CD4-positive, alpha-beta T cell (primary cell): ENCODE data around the gene CCR7. TPM values are rescaled to one million over a fixed set of nuclear protein-coding genes. Genes with fewer than 3 reads are reported as not detected.

Experiments
- ATAC-seq: fragments of 200-7000 bp; cut with Tn5 transposase; one replicate; pipeline ENCODE4 v1.10.0; 2022; ENCODE audit warnings: mild to moderate bottlenecking; ENCODE audit not compliant: poor library complexity
- CTCF ChIA-PET: fragments of 350-600 bp; sonication (Branson Sonifier 250); formaldehyde crosslinking; loops from one replicate; lab custom pipeline; 2021; ENCODE audit warnings: antibody characterized with exemption, inconsistent platforms; lab: Charles Lee
- POLR2A ChIA-PET: fragments of 350-600 bp; sonication (Branson Sonifier 250); formaldehyde crosslinking; loops from one replicate; lab custom pipeline; 2021; ENCODE audit warnings: antibody characterized with exemption, inconsistent platforms; lab: Charles Lee
- DNase-seq, 14 experiments: peaks; one replicate each; pipeline ENCODE4 v3.0.0-alpha.2; 2013 to 2020; ENCODE audit warnings: mixed read lengths in 2 of 14
- H3K27ac ChIP-seq, 2 donors: one replicate each; pipeline versions ENCODE4 v1.5.1 to v1.7.0; 2013; ENCODE audit warnings: low read length in 2 of 2, low read depth in 1 of 2, mild to moderate bottlenecking in 1 of 2
- H3K27me3 ChIP-seq, 2 experiments: 1 replicate in 1 of 2; 2 replicates in 1 of 2; pipeline versions ENCODE4 v1.6.1 to v1.7.0; 2013; ENCODE audit warnings: low read length in 2 of 2, control low read depth in 1 of 2, mild to moderate bottlenecking in 1 of 2, moderate library complexity in 1 of 2; ENCODE audit not compliant: insufficient read depth in 2 of 2, control insufficient read depth in 1 of 2
- H3K36me3 ChIP-seq: one replicate; pipeline ENCODE4 v1.6.1; 2013; ENCODE audit warnings: low read length, control low read depth; ENCODE audit not compliant: insufficient read depth
- H3K4me1 ChIP-seq: one replicate; pipeline ENCODE4 v1.6.1; 2013; ENCODE audit warnings: low read length, control low read depth; ENCODE audit not compliant: insufficient read depth
- H3K4me3 ChIP-seq: one replicate; pipeline ENCODE4 v1.5.1; 2013; ENCODE audit warnings: mild to moderate bottlenecking, low read length, moderate library complexity
- H3K9me3 ChIP-seq, 2 experiments: 1 replicate in 1 of 2; 2 replicates in 1 of 2; pipeline versions ENCODE4 v1.6.1 to v1.7.0; 2013; ENCODE audit warnings: low read length in 2 of 2, mild to moderate bottlenecking in 2 of 2, control low read depth in 1 of 2, moderate library complexity in 1 of 2; ENCODE audit not compliant: control insufficient read depth in 1 of 2, insufficient read depth in 1 of 2
- H3K27ac Mint-ChIP-seq: one replicate; pipeline ENCODE4 v1.8.0; 2020; ENCODE audit warnings: mixed read lengths
- H3K27me3 Mint-ChIP-seq: one replicate; pipeline ENCODE4 v1.8.0; 2021; ENCODE audit warnings: mixed read lengths
- H3K36me3 Mint-ChIP-seq: one replicate; pipeline ENCODE4 v1.8.0; 2021; ENCODE audit warnings: low read depth, mixed read lengths
- H3K4me1 Mint-ChIP-seq: one replicate; pipeline ENCODE4 v1.8.0; 2021; ENCODE audit warnings: low read depth, mixed read lengths
- H3K4me3 Mint-ChIP-seq: one replicate; pipeline ENCODE4 v1.8.0; 2020; ENCODE audit warnings: mild to moderate bottlenecking, mixed read lengths
- H3K9me3 Mint-ChIP-seq: one replicate; pipeline ENCODE4 v1.8.0; 2020; ENCODE audit warnings: mixed read lengths
- CTCF ChIP-seq: fragments of 200-600 bp; IDR thresholded peaks from one replicate; pipeline ENCODE4 v1.8.0; 2022; ENCODE audit warnings: antibody characterized with exemption, mild to moderate bottlenecking
- intact Hi-C, 2 experiments: fragments of 100-400 bp; cut with DNase I in 1 of 2; cut with micrococcal nuclease in 1 of 2; formaldehyde crosslinking; loops; one replicate each; pipeline versions ENCODE4 v1.15.1 to v1.9.0; 2023 to 2025; cut with DNase I, micrococcal nuclease
- total RNA-seq, 174 experiments: library from RNA in 2 of 174; stranded (reverse) in 2 of 174; gene quantifications; one replicate each; pipeline ENCODE4 v1.2.3 and lab custom pipeline; 2021 to 2026

CCR7 gene
- total RNA-seq, 2 experiments from 2014 or later = 170 to 180 TPM

DNA sequence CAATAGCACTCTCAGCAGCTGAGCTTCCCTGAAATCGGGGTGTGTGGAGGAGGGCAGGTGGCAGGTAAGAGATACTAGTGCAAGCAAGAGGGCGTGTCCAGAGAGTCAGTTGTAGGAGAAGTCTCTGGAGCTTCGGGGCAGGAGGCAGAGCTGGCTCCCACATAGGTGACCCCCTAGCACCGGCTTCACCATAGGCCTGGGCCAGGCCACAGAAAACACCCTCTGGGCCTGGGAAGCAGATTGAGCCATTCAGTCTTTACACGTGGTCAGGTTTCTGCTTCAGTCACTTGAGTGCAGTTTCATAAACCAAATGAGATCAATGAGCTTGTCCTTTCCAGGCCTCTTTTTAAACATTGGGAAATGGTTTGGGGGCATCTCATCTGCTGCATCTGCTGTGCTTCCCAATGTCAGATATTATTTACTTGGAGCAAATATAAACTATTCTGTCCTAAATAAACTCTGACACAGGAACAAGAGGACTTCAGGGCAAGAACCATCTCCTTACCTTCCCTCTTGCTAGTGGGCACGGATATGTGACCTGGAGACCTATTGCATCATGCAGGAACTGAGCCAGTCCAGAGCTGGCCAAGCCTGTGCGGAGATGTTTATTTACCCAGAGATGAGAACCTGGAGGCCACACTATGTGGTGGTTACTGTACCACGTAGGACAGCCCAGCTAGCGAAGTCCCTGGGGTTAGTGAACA lies 16.1 kb downstream of the CCR7 start:
- H3K27me3 ChIP-seq = no peaks in the 10 kb centered on the region
- H3K4me1 Mint-ChIP-seq = peaks cover 90% of the 10 kb centered on the region
- peaks cover 38% of the 10 kb centered on the region for H3K36me3 Mint-ChIP-seq
- peak in 1 of 14 experiments; percentile 33 for DNase-seq
- H3K4me3 ChIP-seq = no peak overlapping the region
- peaks cover 93% of the 10 kb centered on the region for H3K4me1 ChIP-seq
- ChIA-PET POLR2A (interaction anchor here (0.6 to 33.8 kb wide), 20 partner anchors 12 to 1130 kb away, joined by 3 to 1290 read pairs (median 4); partner anchors contain the start of genes CCR7, SMARCE1 and TOP2A), CTCF (interaction anchor here (1.0 to 3.8 kb wide), 6 partner anchors 11 to 186 kb away, joined by 3 to 22 read pairs (median 7); no protein-coding TSS in a partner anchor)
- peak overlapping the region; percentile 92 for H3K27ac Mint-ChIP-seq
- intact Hi-C loops = loop anchor here in 1 of 2 experiments (10.0 kb wide), 1 partner anchor 1116 kb away; no protein-coding TSS in a partner anchor
- H3K9me3 ChIP-seq = no peaks in the 10 kb centered on the region
- H3K27me3 Mint-ChIP-seq = no peaks in the 10 kb centered on the region
- no peaks in the 10 kb centered on the region for H3K9me3 Mint-ChIP-seq
- TF ChIP-seq CTCF = no peak
- H3K36me3 ChIP-seq = peaks cover 29% of the 10 kb centered on the region
- peak overlapping the region; percentile 49 for H3K4me3 Mint-ChIP-seq
- no peak for ATAC-seq
- peak overlapping the region in 1 of 2 donors; percentile 42 for H3K27ac ChIP-seq

DNA sequence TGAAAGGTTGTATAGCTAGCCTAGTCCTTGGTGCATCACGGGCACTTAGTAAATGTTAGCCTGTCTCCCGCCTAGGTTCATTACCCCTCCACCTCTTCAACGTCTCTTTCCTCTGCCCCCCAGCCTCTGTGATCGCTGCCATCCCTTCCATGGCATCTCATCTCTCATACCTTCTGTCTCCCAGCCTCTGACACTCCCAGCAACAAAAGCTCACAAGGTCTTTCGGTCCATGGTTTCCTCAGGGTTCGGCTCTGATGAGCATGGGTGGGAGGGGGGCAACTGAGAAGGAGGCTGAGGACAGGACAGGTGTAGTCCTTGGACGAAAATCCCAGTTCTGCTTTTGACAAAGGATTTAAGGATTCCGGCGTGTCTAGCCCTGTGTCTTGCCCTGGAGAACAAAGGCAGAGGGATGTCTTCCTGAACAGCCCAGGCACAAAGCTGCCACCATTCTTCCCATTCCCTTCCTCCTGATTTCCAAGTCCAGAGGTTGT lies 16.7 kb downstream of the CCR7 start:
- no peak for TF ChIP-seq CTCF
- no peaks in the 10 kb centered on the region for H3K27me3 Mint-ChIP-seq
- POLR2A ChIA-PET = interaction anchor here (0.6 to 33.8 kb wide), 18 partner anchors 12 to 1130 kb away, joined by 3 to 1290 read pairs (median 4); partner anchors contain the start of genes CCR7, SMARCE1 and TOP2A
- no peaks in the 10 kb centered on the region for H3K9me3 Mint-ChIP-seq
- Histone ChIP-seq H3K9me3 (no peaks in the 10 kb centered on the region), H3K36me3 (peaks cover 23% of the 10 kb centered on the region), H3K4me1 (peaks cover 93% of the 10 kb centered on the region), H3K27me3 (no peaks in the 10 kb centered on the region), H3K27ac (peak overlapping the region in 1 of 2 donors; percentile 42), H3K4me3 (no peak overlapping the region)
- intact Hi-C loops = loop anchor here in 1 of 2 experiments (10.0 kb wide), 1 partner anchor 1116 kb away; no protein-coding TSS in a partner anchor
- DNase-seq (peak in 2 of 14 experiments; percentile 21 to 36), ATAC-seq (no peak)
- H3K4me1 Mint-ChIP-seq = peaks cover 84% of the 10 kb centered on the region
- peaks cover 32% of the 10 kb centered on the region for H3K36me3 Mint-ChIP-seq
- CTCF ChIA-PET = interaction anchor here (1.0 to 3.8 kb wide), 9 partner anchors 12 to 186 kb away, joined by 3 to 22 read pairs (median 5); no protein-coding TSS in a partner anchor
- H3K27ac Mint-ChIP-seq = peak overlapping the region; percentile 92
- H3K4me3 Mint-ChIP-seq = peak overlapping the region; percentile 1

- TF ChIP-seq CTCF = no peak
- DNase-seq (no peak), ATAC-seq (no peak)
- Mint-ChIP-seq H3K27ac (peak overlapping the region; percentile 92), H3K27me3 (no peaks in the 10 kb centered on the region), H3K4me3 (peak overlapping the region; percentile 67), H3K9me3 (no peaks in the 10 kb centered on the region), H3K4me1 (peaks cover 83% of the 10 kb centered on the region), H3K36me3 (peaks cover 26% of the 10 kb centered on the region)
- H3K27me3 ChIP-seq = no peaks in the 10 kb centered on the region
- H3K36me3 ChIP-seq = peaks cover 17% of the 10 kb centered on the region
- peaks cover 93% of the 10 kb centered on the region for H3K4me1 ChIP-seq
- ChIA-PET POLR2A (interaction anchor here (0.5 to 33.8 kb wide), 23 partner anchors 11 to 1753 kb away, joined by 3 to 1290 read pairs (median 4); partner anchors contain the start of genes CCR7, SMARCE1 and TOP2A), CTCF (interaction anchor here (1.0 to 3.8 kb wide), 10 partner anchors 12 to 1115 kb away, joined by 3 to 22 read pairs (median 4); no protein-coding TSS in a partner anchor)
- peak overlapping the region; percentile 27 to 34 for H3K27ac ChIP-seq
- no peak overlapping the region for H3K4me3 ChIP-seq
- no peaks in the 10 kb centered on the region for H3K9me3 ChIP-seq
- intact Hi-C loops = loop anchor here in 1 of 2 experiments (10.0 kb wide), 1 partner anchor 1117 kb away; no protein-coding TSS in a partner anchor
These were observed 17.3 kb downstream of the CCR7 start for GRCh38 chr17:40547785-40548478.
